ENCODE results near the gene RAD51B. TPM values are rescaled to one million over a fixed set of nuclear protein-coding genes. Genes with fewer than 3 reads are reported as not detected.
A peak's percentile ranks its signal among the peaks of the same experiment; 100 is the strongest.

Gene RAD51B
- total RNA-seq, 1 experiment from 2014 or later, result 20.0 TPM

DNA sequence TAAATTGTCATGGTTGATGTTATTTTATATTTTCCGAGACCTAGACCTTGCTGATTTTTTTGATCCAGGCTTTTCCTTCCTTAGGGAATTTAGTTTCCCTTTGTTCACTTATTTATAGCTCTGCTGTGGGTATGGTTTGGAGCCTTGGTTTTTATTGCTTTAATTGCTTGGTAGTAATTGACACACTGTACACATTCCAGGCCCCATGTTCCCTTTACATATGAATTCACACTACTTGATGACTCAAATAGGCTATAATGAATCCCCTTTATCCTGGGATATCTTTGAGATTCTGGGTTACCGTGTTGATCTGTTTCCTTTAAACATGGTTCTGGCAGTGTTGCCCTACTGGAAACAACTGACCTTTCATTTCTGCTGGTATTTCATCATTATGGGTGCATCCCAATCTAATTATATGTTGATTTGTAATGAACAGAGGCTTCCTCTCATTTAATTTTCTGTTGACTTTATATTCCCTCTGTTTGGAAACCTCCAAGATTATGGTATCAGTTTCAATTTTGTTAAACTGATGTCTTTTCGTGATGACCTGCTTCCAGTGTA is 424.0 kb downstream of the RAD51B start:
- Histone ChIP-seq H3K9me3 (ENCODE audit: control insufficient read depth in 1 of 2, insufficient read depth in 1 of 2, low read depth in 1 of 2, low read length in 2 of 2) (no peaks in the 10 kb centered on the region), H3K9ac (ENCODE audit: low read length) (no peak overlapping the region), H3K27me3 (ENCODE audit: insufficient read depth, low read length) (no peaks in the 10 kb centered on the region), H4K20me1 (ENCODE audit: insufficient read depth) (no peaks in the 10 kb centered on the region), H3K27ac (ENCODE audit: low read depth, low read length) (peak overlapping the region; percentile 21; the same call in 1 of the 2 replicates), H3K36me3 (ENCODE audit: control insufficient read depth in 1 of 2, insufficient read depth in 2 of 2, low read length in 2 of 2) (no peaks in the 10 kb centered on the region), H3K4me1 (ENCODE audit: control insufficient read depth in 1 of 2, insufficient read depth in 2 of 2, low read length in 2 of 2) (peaks cover 17 to 65% of the 10 kb centered on the region in 2 experiments), H2AFZ (ENCODE audit: low read depth, low read length, poor library complexity, severe bottlenecking) (no peak overlapping the region), H3K79me2 (ENCODE audit: insufficient read depth, low read length) (no peaks in the 10 kb centered on the region), H3K9me2 (ENCODE audit: insufficient read depth) (no peaks in the 10 kb centered on the region), H3K4me3 (replicated peaks in 1 of 2; ENCODE audit: low read depth in 1 of 2, low read length in 2 of 2) (no peak overlapping the region), H3K4me2 (ENCODE audit: low read length) (no peak overlapping the region)
- no TSS peak for BruUV-seq (replicated peaks)
- ATAC-seq (no peak), DNase-seq (ENCODE audit: low read depth, low spot score) (no peak)
- ChIA-PET CTCF (interaction anchor here (0.9 kb wide), 1 partner anchor 576 kb away, joined by 3 read pairs; no protein-coding TSS in a partner anchor), POLR2A (interaction anchor here (0.6 kb wide), 1 partner anchor 549 kb away, joined by 3 read pairs; no protein-coding TSS in a partner anchor), RAD21 (ENCODE audit: low non-redundant PET in 1 of 2, low total read pairs in 2 of 2, uncharacterized antibody in 2 of 2, unreplicated experiment in 2 of 2) (no interaction called here)
- intact Hi-C loops (cut with micrococcal nuclease), result no loop called here
- TF ChIP-seq JUND (IDR thresholded peaks at IDR 0.05), result no peak
- TF ChIP-seq ZNF274 (IDR thresholded peaks at IDR 0.05; ENCODE audit: low read depth, low read length), result no peak
- TF ChIP-seq, protein P1, sequence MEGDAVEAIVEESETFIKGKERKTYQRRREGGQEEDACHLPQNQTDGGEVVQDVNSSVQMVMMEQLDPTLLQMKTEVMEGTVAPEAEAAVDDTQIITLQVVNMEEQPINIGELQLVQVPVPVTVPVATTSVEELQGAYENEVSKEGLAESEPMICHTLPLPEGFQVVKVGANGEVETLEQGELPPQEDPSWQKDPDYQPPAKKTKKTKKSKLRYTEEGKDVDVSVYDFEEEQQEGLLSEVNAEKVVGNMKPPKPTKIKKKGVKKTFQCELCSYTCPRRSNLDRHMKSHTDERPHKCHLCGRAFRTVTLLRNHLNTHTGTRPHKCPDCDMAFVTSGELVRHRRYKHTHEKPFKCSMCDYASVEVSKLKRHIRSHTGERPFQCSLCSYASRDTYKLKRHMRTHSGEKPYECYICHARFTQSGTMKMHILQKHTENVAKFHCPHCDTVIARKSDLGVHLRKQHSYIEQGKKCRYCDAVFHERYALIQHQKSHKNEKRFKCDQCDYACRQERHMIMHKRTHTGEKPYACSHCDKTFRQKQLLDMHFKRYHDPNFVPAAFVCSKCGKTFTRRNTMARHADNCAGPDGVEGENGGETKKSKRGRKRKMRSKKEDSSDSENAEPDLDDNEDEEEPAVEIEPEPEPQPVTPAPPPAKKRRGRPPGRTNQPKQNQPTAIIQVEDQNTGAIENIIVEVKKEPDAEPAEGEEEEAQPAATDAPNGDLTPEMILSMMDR (IDR thresholded peaks at IDR 0.05 in 2 of 3, conservative IDR thresholded peaks at IDR 0.05 in 1 of 3; ENCODE audit: borderline replicate concordance in 1 of 3, insufficient read depth in 1 of 3, low read depth in 2 of 3, low read length in 2 of 3), result no peak

DNA sequence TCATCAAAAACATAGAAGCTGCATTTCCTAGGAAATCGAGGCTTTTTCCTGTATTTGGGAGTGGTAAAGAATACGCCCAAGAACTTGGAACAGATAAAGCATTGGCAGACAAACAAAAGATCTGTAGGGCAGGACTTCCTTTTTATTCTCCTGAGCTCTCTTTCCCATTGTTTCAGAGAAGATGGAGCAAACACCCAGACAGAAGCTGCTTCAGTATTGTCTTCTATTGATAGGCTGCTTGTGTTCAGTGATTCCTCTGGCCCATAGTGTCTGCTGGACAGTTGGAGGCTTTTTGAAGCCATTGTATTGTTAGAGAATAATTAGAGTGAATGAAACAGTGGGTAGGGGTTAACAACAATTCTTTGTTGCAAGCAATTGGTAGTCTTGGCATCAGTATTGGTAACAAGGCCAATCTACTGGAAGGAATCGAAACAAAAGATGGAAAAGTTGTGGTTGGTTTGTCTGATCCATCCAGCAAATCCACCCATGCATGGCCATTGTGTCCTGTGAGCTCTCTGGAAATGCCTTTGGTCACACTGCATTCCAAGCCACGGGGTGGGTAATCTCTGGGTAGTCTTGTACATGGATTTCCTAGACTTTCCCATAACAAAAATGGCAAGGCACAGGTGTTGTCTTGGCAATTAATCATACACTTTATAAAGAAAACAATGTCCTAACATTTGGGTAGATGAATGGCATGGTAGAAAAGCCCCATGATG is 424.8 kb downstream of the RAD51B start:
- H3K9me3 ChIP-seq (ENCODE audit: control insufficient read depth in 1 of 2, insufficient read depth in 1 of 2, low read depth in 1 of 2, low read length in 2 of 2), result no peaks in the 10 kb centered on the region
- peaks cover 26 to 66% of the 10 kb centered on the region in 2 experiments for H3K4me1 ChIP-seq (ENCODE audit: control insufficient read depth in 1 of 2, insufficient read depth in 2 of 2, low read length in 2 of 2)
- no peak overlapping the region for H3K4me3 ChIP-seq (replicated peaks in 1 of 2; ENCODE audit: low read depth in 1 of 2, low read length in 2 of 2)
- no peak overlapping the region for H2AFZ ChIP-seq (ENCODE audit: low read depth, low read length, poor library complexity, severe bottlenecking)
- DNase-seq (ENCODE audit: low read depth, low spot score) (no peak), ATAC-seq (no peak)
- no peaks in the 10 kb centered on the region for H3K36me3 ChIP-seq (ENCODE audit: control insufficient read depth in 1 of 2, insufficient read depth in 2 of 2, low read length in 2 of 2)
- H3K27me3 ChIP-seq (ENCODE audit: insufficient read depth, low read length), result no peaks in the 10 kb centered on the region
- no TSS peak for BruUV-seq (replicated peaks)
- no peak overlapping the region for H3K4me2 ChIP-seq (ENCODE audit: low read length)
- H3K27ac ChIP-seq (ENCODE audit: low read depth, low read length), result peak overlapping the region; percentile 15; the same call in 1 of the 2 replicates
- intact Hi-C loops (cut with micrococcal nuclease), result no loop called here
- H3K9ac ChIP-seq (ENCODE audit: low read length), result no peak overlapping the region
- CTCF ChIA-PET, result no interaction called here
- H3K9me2 ChIP-seq (ENCODE audit: insufficient read depth), result no peaks in the 10 kb centered on the region
- POLR2A ChIA-PET, result interaction anchor here (0.6 kb wide), 1 partner anchor 548 kb away, joined by 3 read pairs; no protein-coding TSS in a partner anchor
- no peaks in the 10 kb centered on the region for H3K79me2 ChIP-seq (ENCODE audit: insufficient read depth, low read length)
- H4K20me1 ChIP-seq (ENCODE audit: insufficient read depth), result no peaks in the 10 kb centered on the region
- RAD21 ChIA-PET (ENCODE audit: low non-redundant PET in 1 of 2, low total read pairs in 2 of 2, uncharacterized antibody in 2 of 2, unreplicated experiment in 2 of 2), result no interaction called here
- TF ChIP-seq YY1 (IDR thresholded peaks at IDR 0.05; ENCODE audit: extremely low read depth, insufficient replicate concordance, low read depth, low read length) (no peak), EGR1 (IDR thresholded peaks at IDR 0.05; ENCODE audit: low read depth) (no peak), SIN3A (IDR thresholded peaks at IDR 0.05; ENCODE audit: low read depth) (no peak), TCF7L2 (IDR thresholded peaks at IDR 0.05; ENCODE audit: borderline replicate concordance, extremely low read depth, insufficient read depth, insufficient read length) (no peak), CBX3 (IDR thresholded peaks at IDR 0.05; ENCODE audit: low read depth) (no peak), POLR2AphosphoS5 (IDR thresholded peaks at IDR 0.05; ENCODE audit: low read depth, low read length) (no peak), JUND (IDR thresholded peaks at IDR 0.05) (no peak), RAD21 (IDR thresholded peaks at IDR 0.05; ENCODE audit: low read depth) (no peak), ELF1 (IDR thresholded peaks at IDR 0.05; ENCODE audit: borderline replicate concordance, low read depth) (no peak), ZNF274 (IDR thresholded peaks at IDR 0.05; ENCODE audit: low read depth, low read length) (no peak), EZH2phosphoT487 (IDR thresholded peaks at IDR 0.05; ENCODE audit: borderline replicate concordance) (no peak), POLR2A (IDR thresholded peaks at IDR 0.05; ENCODE audit: borderline replicate concordance, extremely low read depth, insufficient read depth, insufficient read length) (no peak)
- TF ChIP-seq, protein P2, sequence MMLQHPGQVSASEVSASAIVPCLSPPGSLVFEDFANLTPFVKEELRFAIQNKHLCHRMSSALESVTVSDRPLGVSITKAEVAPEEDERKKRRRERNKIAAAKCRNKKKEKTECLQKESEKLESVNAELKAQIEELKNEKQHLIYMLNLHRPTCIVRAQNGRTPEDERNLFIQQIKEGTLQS (IDR thresholded peaks at IDR 0.05), result no peak
- TF ChIP-seq, protein P1 (IDR thresholded peaks at IDR 0.05 in 2 of 3, conservative IDR thresholded peaks at IDR 0.05 in 1 of 3; ENCODE audit: borderline replicate concordance in 1 of 3, insufficient read depth in 1 of 3, low read depth in 2 of 3, low read length in 2 of 3), result no peak

Measured in HCT116 (cell line).